ENCODE data around the gene KCND3.
"Not testable (repeated sequence)": the region's sequence is repeated elsewhere in the genome, so short reads cannot be mapped to it uniquely, and the experiment has no call there.

Gene KCND3

DNA sequence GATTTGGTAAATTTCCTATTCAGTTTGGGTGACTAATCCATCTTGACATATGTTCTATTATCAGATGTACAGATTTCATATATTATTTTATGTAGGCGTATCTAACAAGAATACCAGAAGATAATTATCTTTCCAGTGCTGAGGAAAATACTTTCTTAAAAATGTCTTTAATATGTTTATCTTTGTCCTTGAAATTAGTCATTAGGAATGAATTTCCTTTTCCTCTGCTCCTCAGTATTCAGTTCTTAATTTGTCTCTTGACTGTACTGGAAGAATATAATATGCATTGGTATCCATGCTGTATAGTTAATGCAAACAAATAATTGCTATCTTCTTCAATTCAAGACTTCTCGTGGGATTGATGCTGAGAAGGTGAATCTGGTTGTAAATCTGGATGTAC lies 227.1 kb downstream of the KCND3 start:
- no peak for DNase-seq

DNA sequence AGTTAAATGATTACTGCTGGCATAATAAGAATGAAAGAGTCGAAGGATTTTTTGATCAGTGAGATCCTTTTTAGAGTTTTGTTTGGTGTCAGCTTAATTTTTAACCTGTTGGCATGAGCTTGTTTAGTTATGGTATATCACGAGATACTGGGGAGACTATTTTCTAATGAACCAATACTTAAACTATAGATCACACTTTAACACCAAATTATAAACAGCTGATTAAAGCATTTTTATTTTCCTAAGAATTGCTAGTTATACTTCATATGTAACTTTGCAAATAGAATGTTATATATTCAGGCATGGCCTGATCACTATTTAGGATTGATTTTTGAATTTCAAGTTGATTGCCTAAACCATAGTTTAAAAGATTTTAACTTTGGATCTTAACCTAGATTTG lies 227.8 kb downstream of the KCND3 start:
- no peak for DNase-seq

DNA sequence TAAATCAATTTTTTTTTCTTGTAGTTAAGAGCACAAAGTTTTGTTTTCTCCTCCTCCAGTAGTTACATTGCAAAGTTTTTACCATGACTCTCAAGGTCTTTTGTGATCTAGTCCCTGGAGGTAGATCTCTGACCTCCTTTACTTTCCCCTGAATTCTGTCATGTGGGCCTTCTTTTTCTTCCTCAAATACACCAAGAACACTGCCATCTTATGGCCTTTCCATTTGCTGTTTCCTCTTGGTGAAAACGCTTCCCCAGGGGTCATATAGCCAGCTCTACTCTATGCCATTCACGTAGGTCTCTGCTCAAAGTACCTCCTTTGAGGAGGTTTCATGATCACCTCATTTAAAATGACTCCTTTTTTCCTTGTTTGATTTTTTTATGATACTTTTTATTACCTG lies 231.1 kb downstream of the KCND3 start:
- no peak for DNase-seq

DNA sequence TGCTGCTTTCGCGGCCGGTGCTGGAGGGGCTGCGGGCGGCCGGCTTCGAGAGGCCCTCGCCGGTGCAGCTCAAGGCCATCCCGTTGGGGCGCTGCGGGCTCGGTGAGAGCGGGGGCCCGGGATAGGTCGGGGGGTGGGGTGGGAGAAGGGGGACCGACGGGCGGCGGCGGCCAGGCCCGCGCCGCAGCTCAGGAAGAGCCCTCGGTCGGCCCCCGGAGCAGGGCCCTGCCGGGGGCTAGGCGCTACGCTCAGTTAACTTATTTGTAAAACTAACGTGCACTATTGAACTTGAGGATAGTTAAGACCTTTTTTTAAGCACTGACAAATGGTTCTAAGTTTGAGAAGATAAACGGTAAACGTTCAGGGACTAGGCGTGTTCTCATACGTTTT lies 233.3 kb downstream of the KCND3 start:
- no peak for DNase-seq

DNA sequence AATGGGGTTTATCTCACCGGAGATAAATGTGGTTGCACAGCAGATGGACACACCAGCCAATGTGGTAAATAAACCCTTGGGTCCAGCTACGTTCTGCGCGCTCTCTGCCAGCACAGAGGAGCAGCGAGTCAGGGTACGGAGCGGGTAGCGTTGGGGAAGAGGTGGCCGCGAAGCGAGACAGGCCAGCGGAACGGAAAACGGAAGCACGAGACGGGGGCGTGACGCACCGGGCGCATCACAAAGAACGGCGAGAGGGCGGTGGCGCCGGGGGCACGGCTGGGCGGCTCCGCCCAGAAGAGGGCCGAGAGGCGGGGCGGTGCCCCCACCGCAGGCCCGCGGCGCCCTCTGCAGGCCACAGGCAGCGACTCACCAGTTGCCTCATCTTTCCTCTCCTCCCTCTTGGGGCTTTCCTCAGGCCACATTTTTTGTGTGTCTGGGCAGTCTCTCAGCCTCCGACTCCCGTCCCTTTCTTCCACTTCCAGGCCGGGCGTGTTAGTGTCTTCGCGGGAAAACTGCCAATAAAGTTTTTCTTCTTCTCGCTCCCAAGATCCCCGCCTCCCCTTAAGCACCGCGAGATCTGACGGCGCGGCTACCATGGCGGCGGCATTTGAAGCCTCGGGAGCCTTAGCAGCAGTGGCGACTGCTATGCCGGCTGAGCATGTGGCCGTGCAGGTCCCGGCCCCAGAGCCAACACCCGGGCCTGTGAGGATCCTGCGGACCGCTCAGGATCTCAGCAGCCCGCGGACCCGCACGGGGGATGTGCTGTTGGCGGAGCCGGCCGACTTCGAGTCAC lies 233.9 kb downstream of the KCND3 start, which contains the start of gene DDX20:
Gene DDX20 (plus strand): TSS at position 571 of the 793 bp plus-strand sequence. CDS start 24 bp downstream, at position 595.
- peak; percentile 95 for DNase-seq

DNA sequence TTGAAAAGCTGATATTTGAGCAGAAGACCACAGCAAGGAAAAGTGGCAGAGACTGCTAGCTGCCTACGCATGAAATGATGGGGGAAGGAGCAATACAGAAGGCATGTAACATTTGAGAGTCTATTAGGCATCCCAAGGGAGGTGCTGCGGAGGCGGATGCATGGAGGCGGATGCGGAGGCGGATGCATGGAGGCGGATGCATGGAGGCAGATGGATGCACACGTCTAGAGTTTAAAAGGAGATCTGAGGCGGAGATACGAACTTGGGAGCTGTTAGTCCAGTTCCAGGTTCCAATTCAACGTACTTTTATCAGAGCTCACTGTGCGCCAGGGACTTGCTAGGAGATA lies 234.5 kb downstream of the KCND3 start:
- DNase-seq = peak; percentile 38

DNA sequence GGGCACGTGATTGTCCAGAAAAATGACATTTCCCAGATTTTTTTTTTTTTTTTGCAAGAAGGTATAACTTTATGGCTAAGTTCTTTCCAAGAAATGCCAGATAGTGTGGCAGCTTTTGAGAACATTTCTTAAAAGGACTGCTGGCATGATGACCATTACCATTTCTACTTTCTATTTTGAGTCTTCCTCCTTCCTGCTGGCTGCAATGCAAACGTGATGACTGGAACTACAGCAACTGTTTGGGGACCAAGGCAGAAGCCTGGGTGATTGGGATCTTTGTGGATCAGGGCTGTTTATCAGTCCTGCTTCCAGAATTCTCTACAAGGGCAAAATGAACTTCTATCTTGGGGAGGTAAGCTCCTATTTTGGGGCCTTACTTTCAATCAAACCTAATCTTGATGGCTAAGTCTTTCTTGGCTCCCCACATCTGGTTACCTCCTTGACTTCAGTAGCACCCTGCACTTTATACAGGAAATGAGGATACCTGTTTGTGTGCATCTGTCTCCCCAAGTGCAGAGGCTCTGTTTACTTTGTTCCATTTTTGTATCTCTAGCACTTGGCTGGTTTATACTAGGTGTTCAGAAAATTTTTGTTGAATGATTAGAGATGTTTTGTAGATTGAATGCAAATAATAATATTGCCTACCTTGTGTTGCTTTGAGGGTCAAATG lies 237.4 kb downstream of the KCND3 start:
- DNase-seq = no peak

DNA sequence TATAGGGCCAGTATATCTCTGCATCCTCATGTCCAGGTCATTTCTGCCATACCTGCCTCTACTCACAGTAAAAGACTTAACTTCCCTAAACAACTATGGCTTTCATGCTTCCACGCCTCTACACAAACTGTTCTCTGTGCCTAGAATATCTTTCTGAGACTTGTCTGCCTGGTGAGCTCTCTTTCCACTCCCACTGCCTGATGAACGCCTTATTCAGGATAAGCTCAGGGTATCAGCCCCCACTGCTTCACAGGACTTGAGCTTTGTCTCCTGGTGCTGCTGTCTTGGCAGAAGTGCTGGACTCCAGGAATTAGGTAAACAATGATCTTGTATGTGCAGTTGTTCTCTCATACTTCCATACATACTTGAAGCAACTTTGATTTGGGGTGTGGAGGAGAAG lies 238.6 kb downstream of the KCND3 start:
- no peak for DNase-seq

DNA sequence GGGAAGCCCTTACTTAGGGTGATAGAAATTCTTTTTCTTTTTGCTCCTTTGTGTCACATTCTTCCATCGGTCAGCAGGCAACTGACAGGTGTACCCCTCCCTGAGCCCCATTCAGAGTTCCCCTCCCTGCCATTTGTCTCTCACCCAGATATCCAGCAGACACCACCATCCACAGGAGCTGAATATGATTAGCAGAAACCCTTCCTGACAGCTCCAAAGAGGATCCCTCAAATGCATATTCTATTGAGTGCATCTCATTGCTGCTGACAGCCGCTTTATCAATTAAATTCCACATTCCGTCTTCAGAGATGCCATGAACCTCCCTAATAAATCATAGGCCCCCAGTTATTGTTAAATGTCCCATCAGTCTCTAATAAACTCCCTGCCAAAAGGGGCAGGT lies 239.8 kb downstream of the KCND3 start:
- no peak for DNase-seq

DNA sequence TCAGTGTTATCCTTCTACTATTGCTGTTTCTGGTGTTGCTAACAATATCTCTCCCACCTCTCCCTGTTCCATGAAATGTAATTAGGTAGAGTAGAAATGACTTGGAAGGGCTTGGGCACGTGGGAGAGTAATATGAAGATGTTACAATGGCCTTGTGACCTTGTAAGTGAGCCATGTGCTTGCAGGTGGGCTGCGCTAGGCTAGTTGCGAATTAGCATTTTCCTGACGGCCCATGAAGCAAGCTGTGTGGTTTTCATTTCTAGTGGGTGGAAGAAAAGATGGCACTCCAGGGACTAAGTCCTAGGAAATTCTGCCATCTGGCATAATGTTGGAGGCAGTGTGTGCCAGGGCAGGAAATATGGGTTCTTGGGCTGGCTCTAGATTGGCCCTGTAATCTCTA lies 241.5 kb downstream of the KCND3 start:
- DNase-seq = no peak

DNA sequence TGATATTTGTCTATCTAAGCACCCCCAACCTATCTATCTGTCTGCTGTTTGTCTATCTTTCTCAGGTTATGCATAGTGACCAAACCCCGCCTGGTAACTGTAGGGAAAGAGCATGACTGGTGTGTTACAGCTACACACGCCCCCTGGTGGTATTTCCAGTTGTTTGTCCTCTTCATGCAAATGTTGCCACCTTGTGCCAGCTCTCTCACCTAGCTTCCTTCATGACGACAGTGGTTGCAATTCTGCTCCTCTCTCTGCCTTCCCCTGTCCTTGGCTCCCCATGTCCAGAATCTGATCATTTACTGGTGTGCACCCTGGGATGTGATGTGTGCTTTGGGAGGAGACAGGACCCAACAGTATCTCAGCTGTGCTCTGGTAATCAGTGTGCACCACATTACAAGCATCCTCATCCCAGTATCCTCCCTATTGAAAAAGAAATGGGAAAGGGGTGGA lies 242.2 kb downstream of the KCND3 start:
- DNase-seq = peak; percentile 91

DNA sequence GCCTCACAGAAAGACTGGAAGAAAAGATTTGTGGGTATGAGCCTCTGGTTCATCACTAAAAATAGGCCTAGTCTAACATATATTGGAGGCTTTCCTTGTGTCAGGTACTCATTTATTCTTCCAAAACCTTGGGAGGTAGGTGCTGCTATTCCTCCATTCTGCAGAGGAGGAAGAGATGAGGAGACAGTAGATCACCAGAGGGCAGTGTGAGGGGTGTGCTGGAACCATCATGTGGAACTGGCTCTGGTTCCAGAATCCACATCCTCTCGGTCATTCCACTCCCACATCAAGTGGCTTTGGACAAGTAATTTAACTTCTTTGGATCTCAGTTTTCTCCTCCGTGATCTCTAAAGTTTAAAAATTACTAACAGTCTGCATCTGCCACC lies 242.9 kb downstream of the KCND3 start:
- DNase-seq = no peak

DNA sequence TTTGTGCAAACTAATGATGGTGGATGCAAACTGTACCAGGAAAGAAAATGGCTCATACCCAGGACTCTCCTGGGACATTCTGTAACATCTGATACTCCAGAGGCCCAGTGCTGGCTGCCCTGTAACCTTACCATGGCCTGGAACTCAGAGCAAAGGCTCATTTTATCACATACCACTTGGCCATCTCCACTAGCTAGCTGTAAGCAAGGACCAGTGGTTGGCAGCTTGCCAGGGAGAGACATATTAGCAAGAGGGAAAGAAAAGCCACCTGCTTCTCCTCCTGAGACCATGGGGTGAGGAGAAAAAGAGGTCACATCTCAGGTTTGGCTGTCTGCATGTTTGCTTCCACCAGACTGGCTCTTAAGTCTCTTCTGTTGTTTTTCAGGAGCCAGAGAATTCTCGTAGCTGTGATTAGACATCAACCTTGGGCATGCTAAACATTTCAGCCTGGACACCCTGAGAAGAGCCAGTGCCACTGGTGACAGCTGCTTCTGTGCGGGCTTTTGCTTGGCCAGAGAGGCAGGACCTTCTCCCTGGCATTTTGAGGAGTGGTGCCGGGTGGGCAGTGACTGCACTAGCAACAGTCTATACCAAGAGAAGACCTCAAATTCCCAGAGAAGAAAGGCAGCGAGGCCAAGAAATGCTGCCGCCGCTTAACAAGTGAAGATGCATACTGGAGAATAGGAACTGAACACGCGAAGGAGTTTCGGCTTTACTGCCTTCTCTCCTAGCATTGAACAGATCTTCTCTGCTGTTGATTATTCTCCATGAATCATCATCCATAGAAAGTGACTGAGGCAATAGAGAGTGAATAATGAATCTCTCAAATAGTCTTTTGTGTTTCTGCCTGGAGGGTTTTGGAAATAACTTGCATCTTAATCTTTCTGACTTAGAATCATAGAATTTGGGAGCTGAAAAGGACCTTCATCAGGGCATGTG lies 243.5 kb downstream of the KCND3 start:
- no peak for DNase-seq

DNA sequence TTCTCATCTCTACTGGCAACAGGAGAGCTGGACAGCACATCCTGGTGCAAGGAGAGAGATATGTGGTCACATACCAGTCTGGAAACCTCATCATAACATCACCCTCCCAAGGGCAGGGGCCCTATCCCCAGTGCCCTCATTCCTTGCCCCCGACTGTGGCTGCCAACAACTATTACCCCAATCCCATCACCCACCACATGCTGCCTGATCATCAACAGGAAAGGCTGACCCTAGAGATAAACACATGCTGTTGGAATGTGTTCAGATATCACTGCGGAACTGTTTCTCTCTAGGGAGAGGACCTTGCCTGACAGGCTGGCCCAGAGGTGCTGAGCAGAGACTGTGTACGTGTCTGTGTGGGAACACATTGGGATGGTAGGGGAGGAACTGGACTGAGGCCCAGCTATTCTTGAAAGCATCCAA lies 245.8 kb downstream of the KCND3 start:
- DNase-seq = no peak

DNA sequence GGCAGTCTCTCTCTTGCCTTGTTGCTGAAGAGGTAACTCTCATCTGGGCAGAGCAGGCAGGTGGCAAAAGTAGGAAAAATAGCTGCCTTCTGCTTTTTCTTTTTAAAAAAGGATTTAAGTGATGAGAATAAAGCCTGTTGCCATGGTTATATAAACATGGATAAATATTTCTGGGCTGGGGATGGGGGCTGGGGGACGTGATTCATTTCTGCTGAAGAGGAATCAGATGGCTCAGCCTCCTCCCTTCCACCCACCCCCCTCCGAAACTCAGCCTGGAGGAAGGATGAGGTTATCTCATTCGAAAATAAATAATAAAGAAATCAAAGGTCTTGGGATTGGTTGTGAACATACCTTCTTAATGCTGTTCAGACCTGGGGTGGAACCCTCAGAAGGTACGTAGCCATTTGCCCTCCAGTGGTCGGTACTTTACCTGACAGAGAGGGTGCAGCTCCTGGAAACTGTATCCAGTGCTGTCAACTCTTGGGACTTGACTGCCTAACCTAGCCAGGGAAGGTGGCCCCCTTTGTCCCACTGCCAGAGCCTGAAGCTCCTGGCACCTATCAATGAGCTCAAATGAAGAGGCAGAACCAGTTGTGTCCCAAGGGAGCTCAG lies 246.4 kb downstream of the KCND3 start:
- DNase-seq = no peak

DNA sequence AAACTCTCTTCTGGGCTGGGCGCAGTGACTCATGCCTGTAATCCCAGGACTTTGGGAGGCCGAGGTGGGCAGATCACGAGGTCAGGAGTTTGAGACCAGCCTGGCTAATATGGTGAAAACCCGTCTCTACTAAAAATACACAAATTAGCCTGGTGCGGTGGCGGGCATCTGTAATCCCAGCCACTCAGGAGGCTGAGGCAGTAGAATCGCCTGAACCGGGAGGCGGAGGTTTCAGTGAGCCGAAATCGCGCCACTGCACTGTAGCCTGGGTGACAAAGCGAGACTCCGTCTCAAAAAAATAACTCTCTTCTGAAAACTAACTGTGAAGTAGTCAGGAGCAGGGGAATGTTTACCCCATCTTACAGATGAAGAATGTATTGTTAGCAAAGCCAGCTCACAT lies 247.2 kb downstream of the KCND3 start:
- not testable (repeated sequence) for DNase-seq

DNA sequence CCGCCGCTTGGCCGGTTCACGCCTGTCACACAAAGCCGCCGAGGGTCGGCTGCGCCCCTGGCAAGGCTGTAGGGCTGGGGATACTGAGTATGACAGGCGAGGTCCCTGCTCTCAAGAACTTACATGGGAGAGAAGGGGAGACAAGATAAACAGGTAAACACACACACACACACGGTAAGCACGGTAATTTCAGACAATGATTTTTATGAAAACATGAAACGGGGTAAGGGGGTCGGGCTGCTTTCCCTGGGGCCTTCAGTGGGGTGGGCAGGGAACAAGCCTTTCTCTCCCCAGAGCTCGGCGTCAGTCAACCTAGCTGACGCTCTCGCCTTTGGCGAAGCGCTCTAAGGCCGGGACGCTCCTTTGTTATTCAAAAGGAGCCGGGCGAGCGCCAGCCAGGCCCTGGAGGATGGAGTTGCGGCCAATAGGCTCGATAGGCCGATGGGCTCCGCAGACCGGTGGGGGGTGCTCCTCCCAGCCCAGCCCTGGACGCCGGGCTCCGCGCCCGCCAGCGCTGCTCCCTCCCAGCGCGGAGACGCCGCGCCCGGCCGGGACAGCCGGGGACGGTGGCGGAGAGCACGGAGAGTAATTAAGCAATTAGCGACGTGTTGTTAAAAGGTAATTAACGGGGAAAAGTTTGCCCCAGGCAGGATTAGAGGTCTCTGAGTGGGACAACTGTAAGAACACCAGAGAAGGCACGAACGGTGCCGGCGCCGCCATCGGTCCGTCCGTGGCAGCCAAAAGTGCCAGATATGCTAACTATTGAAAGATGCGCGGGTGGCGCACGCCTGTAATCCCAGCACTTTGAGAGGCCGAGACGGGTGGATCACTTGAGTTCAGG lies 249.3 kb downstream of the KCND3 start:
- peak; percentile 20 for DNase-seq

DNA sequence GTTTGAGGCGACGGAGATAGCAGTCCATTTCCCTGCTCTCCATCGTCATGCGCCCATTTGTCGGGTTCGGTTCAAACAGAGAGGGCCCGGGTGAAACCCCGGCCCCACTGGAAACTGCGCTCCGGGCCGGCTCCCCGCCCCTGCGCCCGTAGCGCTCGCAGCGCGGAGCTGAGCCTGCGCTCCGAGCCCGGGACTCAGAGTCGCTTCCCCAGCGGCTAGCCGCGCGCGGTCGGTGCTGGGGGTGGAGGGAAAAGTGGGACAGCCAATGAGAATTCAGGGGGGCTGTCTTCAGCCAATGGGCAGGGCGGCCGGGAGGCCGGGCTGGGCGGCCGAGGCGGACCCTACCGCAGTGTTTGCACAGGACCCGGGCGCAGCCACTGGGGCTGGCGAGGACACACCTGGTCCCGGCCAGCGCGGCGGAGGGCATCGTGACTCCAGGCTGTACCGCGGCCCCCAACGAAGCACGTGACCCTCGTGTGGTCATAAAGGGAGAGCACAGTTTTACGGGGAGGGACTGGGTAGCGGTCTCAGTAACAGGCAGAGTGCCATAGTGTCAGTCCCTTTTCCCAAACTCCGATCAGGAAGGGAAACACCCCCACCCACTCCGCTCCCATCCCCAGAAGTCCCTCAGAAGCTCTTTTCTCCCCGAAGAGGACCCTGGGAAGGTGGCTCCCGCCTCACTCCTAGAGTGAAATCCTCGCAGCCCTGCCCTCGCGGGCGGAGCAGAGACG lies 250.1 kb downstream of the KCND3 start, which contains the start of gene INKA2:
Gene INKA2 (minus strand): TSS at position 202 of the 731 bp plus-strand sequence. CDS start 153 bp downstream, at position 49.
- DNase-seq = peak; percentile 91

DNA sequence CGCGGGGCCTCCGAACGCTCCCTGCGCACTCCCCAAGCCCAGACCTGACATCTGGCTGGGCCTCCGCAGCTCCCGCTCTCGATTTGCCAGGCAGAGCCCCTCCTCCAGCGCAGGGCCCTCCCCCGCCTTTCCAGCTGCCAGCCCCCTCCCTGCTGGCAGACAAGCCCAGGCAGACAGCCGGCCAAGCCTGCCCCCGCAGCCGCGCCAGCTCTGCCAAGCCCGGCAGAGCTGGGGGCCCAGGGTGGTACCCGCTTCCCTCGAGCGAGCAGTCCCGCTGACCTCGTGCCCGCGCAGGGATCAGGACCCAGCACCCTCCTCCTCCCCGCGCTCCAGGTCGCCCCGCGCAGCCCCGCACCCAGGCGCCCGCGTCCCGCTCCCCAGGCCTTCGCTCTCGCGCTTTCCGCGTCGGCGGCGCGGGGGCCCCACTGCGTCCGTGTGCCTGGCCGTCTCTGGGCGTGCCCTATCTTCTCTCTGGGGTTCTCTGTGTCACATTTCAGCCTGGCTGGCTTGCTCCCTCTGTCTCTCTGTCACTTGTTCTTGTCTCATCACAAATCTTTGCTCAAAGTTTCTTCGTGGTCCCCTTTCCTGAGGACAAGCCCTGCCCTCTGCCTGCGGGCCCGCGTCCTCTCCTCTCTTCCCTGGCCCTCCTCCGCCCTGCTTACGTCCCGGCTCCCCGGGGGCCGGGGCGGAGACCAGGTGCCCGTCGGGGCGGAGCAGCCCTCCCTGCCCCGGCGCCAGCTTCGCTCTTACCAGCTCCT lies 250.9 kb downstream of the KCND3 start:
- DNase-seq = peak; percentile 55

DNA sequence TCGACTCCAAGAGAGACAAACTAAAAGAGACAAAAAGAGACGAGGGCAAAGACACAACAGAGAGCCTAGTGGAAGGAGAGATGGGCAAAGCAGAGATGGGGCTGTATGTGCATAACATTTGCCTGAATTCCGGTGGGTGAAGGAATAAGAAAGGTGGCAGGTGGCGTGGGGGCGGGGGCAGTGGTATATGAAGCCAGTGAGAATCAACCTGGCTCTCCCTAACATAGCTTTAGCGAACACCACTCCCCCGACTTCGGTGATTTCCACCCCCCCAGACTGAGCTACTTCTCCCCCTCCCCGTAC lies 251.4 kb downstream of the KCND3 start:
- DNase-seq = no peak
